Duodenal mucosa (tissue), 2 donors: Measurements from ENCODE around the gene RCBTB1.
"Not testable (repeated sequence)": the region's sequence is repeated elsewhere in the genome, so short reads cannot be mapped to it uniquely, and the experiment has no call there.

Experiments
- H3K27ac ChIP-seq: one replicate; pipeline ENCODE4 v1.7.0; 2013; ENCODE audit warnings: low read depth, low read length
- H3K27me3 ChIP-seq, 2 donors: one replicate each; pipeline ENCODE4 v1.7.0; 2013; ENCODE audit warnings: low read length in 2 of 2, control low read depth in 1 of 2; ENCODE audit not compliant: insufficient read depth in 2 of 2, control insufficient read depth in 1 of 2
- H3K36me3 ChIP-seq, 2 donors: one replicate each; pipeline ENCODE4 v1.7.0; 2013; ENCODE audit warnings: low read length in 2 of 2, control low read depth in 1 of 2; ENCODE audit not compliant: insufficient read depth in 2 of 2, control insufficient read depth in 1 of 2
- H3K4me1 ChIP-seq, 2 donors: one replicate each; pipeline ENCODE4 v1.7.0; 2013; ENCODE audit warnings: low read length in 2 of 2, control low read depth in 1 of 2; ENCODE audit not compliant: insufficient read depth in 2 of 2, control insufficient read depth in 1 of 2
- H3K4me3 ChIP-seq, 2 donors: one replicate each; pipeline ENCODE4 v1.7.0; 2013; ENCODE audit warnings: low read length in 2 of 2, low read depth in 1 of 2
- H3K9ac ChIP-seq, 2 donors: one replicate each; pipeline ENCODE4 v1.7.0; 2013; ENCODE audit warnings: low read length in 2 of 2, low read depth in 1 of 2
- H3K9me3 ChIP-seq, 2 donors: one replicate each; pipeline ENCODE4 v1.7.0; 2013; ENCODE audit warnings: low read length in 2 of 2, control low read depth in 1 of 2; ENCODE audit not compliant: control insufficient read depth in 1 of 2

Gene RCBTB1

DNA sequence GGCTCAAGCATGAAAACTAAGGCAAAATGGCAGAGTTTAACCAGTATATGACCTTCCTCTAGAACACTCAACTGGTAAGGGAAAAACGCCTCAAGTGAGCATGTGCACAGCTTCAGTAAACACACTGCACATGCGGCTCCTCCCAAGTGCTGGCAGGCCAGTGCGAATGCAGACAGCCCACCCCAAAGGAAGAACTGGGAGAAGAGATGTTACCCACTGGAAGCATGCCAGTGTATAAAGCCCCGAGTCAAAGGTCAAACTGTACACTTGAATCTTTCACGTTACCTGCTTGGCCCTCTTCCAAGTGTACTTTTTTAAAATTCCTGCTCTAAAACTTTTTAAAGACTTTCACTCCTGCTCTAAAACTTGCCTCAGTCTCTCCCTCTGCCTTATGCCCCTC is 19.2 kb upstream of the RCBTB1 start:
- no peak overlapping the region for H3K9ac ChIP-seq
- no peaks in the 10 kb centered on the region for H3K9me3 ChIP-seq
- H3K36me3 ChIP-seq = no peaks in the 10 kb centered on the region
- H3K4me1 ChIP-seq = no peaks in the 10 kb centered on the region
- H3K27ac ChIP-seq = no peak overlapping the region
- H3K27me3 ChIP-seq = no peaks in the 10 kb centered on the region
- H3K4me3 ChIP-seq = peak overlapping the region in 1 of 2 donors; percentile 7

DNA sequence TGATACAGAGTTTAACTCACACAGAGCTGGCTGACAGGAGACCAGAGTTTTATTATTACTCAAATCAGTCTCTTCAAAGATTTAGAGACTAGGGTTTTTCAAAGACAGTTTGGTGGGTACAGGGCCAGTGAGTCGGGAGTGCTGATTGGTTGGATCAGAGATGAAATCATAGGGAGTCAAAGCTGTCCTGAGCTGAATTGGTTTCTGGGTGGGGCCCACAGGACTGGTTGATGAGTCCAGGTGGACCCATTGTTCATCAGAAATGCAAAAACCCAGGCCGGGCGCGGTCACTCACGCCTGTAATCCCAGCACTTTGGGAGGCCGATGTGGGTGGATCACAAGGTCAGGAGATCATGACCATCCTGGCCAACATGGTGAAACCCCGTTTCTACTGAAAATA is 17.3 kb upstream of the RCBTB1 start:
- H3K4me3 ChIP-seq, H3K27ac ChIP-seq: not testable (repeated sequence)

DNA sequence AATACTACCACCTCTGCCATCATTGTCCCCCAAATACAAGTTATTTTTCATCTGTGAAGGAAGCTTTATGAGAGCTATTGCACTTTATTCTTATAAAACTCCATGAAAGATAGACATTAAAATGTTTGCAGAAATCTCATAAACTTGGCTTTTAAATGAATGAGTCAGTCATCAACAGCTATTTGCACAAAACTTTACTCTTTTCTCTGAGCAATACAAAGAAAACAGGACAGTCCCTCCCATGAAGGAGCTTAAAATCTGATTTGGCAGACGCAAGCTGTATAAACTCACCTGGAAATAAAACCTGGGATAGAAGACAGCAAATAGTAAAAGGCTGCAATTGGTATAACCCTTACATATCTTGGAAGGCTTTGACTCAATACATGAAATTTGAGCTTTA is 16.6 kb upstream of the RCBTB1 start:
- Histone ChIP-seq H3K4me1 (no peaks in the 10 kb centered on the region), H3K27ac (no peak overlapping the region), H3K9ac (no peak overlapping the region), H3K27me3 (no peaks in the 10 kb centered on the region), H3K36me3 (no peaks in the 10 kb centered on the region), H3K4me3 (no peak overlapping the region), H3K9me3 (no peaks in the 10 kb centered on the region)

More for the DNA sequence above, 17.3 kb upstream of the RCBTB1 start:
- H3K9ac ChIP-seq, H3K4me1 ChIP-seq, H3K36me3 ChIP-seq, H3K9me3 ChIP-seq, H3K27me3 ChIP-seq: not testable (repeated sequence)

DNA sequence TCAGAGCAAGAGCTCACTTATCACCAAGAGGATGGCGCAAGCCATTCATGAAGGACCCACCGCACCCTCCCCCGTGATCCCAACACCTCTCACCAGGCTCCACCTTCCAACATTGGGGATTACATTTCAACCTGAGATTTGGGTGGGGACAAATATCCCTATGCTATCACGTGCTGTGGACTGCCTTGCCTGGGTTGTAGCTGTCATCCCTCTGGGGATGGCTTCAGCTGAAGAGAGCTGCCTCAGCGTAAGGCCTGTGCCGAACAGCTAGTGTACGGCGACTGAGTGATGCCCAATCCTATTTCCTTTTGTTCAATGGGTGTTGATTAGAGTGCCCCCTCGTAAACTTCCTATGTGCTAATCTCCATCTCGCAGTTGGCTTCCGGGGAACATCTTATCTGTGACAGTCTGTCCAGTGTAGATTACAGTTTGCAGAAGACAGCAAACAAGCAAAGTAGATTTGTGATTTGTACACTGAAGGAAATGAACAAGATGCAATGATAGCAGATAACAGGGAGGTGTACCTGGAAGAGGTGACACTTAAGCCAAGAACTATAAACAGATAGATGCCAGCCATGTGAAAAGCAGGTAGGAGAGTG is 11.8 kb upstream of the RCBTB1 start:
- H3K9me3 ChIP-seq = no peaks in the 10 kb centered on the region
- no peak overlapping the region for H3K9ac ChIP-seq
- H3K4me1 ChIP-seq = no peaks in the 10 kb centered on the region
- H3K27ac ChIP-seq = no peak overlapping the region
- no peaks in the 10 kb centered on the region for H3K27me3 ChIP-seq
- no peak overlapping the region for H3K4me3 ChIP-seq
- H3K36me3 ChIP-seq = no peaks in the 10 kb centered on the region

DNA sequence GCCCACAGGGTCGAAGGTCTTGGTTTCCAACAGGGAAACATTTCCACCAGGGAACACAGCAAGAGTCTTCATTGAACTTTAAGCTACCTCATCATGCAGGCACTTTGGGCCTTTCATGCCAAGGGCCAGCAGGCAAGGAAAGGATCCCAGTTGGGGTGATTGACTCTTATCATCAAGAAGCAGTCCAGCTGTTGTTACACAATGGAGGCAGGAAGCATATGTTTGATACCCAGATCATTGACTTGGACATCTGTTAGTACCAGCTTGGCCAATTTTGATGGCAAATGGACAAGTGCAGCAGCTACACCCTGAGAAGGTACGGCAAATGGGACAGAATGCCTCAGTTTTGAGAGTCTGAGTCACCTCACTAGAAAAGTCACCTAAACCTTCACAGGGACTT is 10.9 kb upstream of the RCBTB1 start:
- H3K9ac ChIP-seq = no peak overlapping the region
- no peaks in the 10 kb centered on the region for H3K9me3 ChIP-seq
- H3K27me3 ChIP-seq = no peaks in the 10 kb centered on the region
- no peaks in the 10 kb centered on the region for H3K36me3 ChIP-seq
- no peak overlapping the region for H3K27ac ChIP-seq
- H3K4me3 ChIP-seq = no peak overlapping the region
- H3K4me1 ChIP-seq = no peaks in the 10 kb centered on the region

DNA sequence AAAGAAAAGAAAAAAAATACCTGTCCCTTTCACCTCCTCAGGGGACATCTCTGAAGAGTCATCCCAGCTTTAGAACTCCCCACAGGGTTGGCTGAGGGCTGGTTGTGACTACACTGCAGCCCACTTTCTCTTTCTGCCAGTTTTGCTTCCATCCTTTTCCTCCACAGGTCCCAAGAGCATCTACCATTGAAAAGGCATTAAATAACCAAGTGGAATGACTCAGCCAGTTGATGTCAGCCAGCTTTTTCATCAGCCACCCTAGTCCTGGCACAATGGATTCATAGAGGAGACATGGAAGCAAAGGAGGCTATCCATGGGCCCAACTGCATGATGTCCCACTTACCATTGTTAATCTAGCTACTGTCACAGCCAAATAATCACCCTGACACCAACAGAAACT is 9.2 kb upstream of the RCBTB1 start:
- H3K4me3 ChIP-seq = no peak overlapping the region
- no peak overlapping the region for H3K27ac ChIP-seq
- H3K9ac ChIP-seq = no peak overlapping the region
- H3K9me3 ChIP-seq = no peaks in the 10 kb centered on the region
- H3K4me1 ChIP-seq = no peaks in the 10 kb centered on the region
- H3K36me3 ChIP-seq = no peaks in the 10 kb centered on the region
- no peaks in the 10 kb centered on the region for H3K27me3 ChIP-seq

DNA sequence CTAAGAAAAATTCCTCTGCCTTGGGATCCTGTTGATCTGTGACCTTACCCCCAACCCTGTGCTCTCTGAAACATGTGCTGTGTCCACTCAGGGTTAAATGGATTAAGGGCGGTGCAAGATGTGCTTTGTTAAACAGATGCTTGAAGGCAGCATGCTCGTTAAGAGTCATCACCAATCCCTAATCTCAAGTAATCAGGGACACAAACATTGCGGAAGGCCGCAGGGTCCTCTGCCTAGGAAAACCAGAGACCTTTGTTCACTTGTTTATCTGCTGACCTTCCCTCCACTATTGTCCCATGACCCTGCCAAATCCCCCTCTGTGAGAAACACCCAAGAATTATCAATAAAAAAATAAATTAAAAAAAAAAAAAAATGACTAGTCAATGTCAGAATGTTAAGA is 8.5 kb upstream of the RCBTB1 start:
- not testable (repeated sequence) for H3K9ac ChIP-seq, H3K9me3 ChIP-seq, H3K36me3 ChIP-seq, H3K4me3 ChIP-seq, H3K27ac ChIP-seq, H3K4me1 ChIP-seq, H3K27me3 ChIP-seq

DNA sequence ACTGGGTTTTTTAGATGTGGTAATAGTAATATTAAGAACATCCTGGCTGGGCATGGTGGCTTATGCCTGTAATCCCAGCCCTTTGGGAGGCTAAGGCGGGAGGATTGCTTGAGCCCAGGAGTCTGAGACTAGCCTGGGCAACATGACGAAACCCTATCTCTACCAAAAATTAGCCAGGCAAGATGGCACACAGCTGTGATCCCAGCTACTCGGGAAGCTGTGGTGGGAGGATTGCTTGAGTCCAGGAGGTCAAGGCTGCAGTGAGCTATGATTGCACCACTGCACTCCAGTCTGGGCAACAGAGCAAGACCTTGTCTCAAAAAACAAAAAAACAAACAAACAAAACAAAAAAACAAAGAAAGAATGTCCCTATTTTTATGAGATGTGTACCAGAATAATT is 5.4 kb upstream of the RCBTB1 start:
- not testable (repeated sequence) for H3K27me3 ChIP-seq, H3K4me3 ChIP-seq, H3K9me3 ChIP-seq, H3K36me3 ChIP-seq, H3K27ac ChIP-seq, H3K9ac ChIP-seq, H3K4me1 ChIP-seq

DNA sequence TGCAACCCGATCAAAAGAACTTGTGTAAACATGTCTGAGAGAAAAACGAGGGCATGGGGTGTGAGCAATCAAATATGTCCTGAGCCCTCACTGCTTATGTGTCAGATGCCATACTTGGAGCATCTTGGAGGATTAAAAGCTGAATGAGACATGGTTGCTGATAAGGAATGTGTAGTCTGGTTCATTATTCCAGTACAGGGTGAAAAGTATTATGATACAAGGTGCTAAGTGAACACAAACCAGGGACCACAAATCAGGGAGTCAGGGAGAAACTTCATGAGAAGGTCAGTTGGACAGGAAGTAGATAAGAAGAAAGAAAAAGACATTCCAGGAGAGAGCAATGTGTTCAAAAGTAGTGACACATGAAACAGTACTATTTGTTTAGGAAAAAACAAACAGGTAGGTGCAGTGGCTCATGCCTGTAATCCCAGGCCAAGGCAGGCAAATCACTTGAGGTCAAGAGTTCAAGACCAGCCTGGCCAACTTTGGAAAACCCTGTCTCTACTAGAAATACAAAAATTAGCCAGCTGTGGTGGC is 2.0 kb upstream of the RCBTB1 start:
- H3K4me3 ChIP-seq = no peak overlapping the region
- H3K27ac ChIP-seq = no peak overlapping the region
- peaks cover 10 to 14% of the 10 kb centered on the region in 2 donors for H3K4me1 ChIP-seq
- no peaks in the 10 kb centered on the region for H3K36me3 ChIP-seq
- no peaks in the 10 kb centered on the region for H3K9me3 ChIP-seq
- no peak overlapping the region for H3K9ac ChIP-seq
- H3K27me3 ChIP-seq = no peaks in the 10 kb centered on the region

DNA sequence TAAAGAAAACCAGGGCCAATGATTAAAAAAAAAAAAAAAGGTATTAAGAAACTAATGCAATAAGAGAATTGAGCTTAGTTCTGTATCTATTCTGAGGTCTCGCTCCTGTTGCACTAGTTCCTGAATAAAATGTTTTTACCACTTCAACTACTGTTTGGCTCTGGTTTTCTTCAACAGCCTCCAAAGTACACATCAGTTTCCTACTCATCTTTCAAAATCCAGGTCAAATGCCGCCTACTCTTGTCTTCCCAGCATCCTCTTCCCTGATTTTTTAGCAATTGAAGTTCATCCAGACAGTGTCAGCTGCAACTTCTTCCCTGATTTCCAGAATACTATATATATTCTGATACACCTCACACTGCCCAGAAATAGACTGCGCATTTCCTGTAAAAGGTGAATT is 1.4 kb upstream of the RCBTB1 start:
- Histone ChIP-seq H3K9ac (no peak overlapping the region), H3K9me3 (no peaks in the 10 kb centered on the region), H3K27ac (no peak overlapping the region), H3K27me3 (no peaks in the 10 kb centered on the region), H3K4me1 (peaks cover 10 to 14% of the 10 kb centered on the region in 2 donors), H3K4me3 (no peak overlapping the region), H3K36me3 (no peaks in the 10 kb centered on the region)

DNA sequence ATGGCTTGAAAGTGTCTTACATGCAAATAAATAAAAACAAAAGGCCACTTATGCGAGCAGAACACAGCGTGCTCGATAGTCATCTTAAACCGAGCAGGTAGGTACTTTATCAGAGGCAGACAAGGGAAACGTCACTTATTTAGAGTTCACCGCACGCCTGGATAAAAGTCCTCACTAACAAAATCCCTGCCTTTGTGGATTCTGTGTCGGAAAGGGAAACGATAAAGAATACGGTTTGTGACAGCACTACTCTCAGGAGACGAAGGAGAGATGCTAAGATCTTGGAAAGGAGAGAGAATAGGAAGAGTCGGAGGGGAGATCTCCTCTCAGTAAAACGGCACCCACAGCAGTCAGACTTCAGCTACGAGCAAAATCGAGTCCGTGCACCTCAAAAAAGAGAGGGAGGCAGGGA is 581 bp downstream of the RCBTB1 start:
- no peak overlapping the region for H3K27ac ChIP-seq
- H3K9me3 ChIP-seq = no peaks in the 10 kb centered on the region

More for the DNA sequence above, 581 bp downstream of the RCBTB1 start:
- Histone ChIP-seq H3K9ac (peak overlapping the region; percentile 68 to 79), H3K27me3 (no peaks in the 10 kb centered on the region), H3K36me3 (peaks cover 0 to 5% of the 10 kb centered on the region in 2 donors), H3K4me1 (peaks cover 10 to 14% of the 10 kb centered on the region in 2 donors), H3K4me3 (peak overlapping the region; percentile 78 to 97)
